Fibroblast of lung (primary cell): ENCODE measurements around the gene C10orf67. TPM values are rescaled to one million over a fixed set of nuclear protein-coding genes. Genes with fewer than 3 reads are reported as not detected.
A peak's percentile ranks its signal among the peaks of the same experiment; 100 is the strongest.

Experiments used
- DNase-seq, 2 donors: peaks; one replicate each; pipeline versions ENCODE4 v3.0.0 to v3.0.0-alpha.2; 2010; ENCODE audit warnings: low read depth in 2 of 2
- H2AFZ ChIP-seq: 2 replicates; pipeline ENCODE4 v1.5.1; 2012; ENCODE audit warnings: low read length, control low read depth, inconsistent platforms
- H3K27ac ChIP-seq: 2 replicates; pipeline ENCODE4 v1.5.1; 2011; ENCODE audit warnings: low read length, control low read depth; ENCODE audit not compliant: insufficient read depth
- H3K27me3 ChIP-seq: 2 replicates; pipeline ENCODE4 v1.5.1; 2011; ENCODE audit warnings: mild to moderate bottlenecking, low read length; ENCODE audit not compliant: control insufficient read depth, insufficient read depth
- H3K36me3 ChIP-seq: 2 replicates; pipeline ENCODE4 v1.5.1; 2011; ENCODE audit warnings: low read length; ENCODE audit not compliant: control insufficient read depth, insufficient read depth
- H3K4me1 ChIP-seq: 2 replicates; pipeline ENCODE4 v1.5.1; 2011; ENCODE audit warnings: low read length; ENCODE audit not compliant: control insufficient read depth, insufficient read depth; ENCODE audit errors: extremely low read depth
- H3K4me2 ChIP-seq: 2 replicates; pipeline ENCODE4 v1.5.1; 2011; ENCODE audit warnings: low read length, control low read depth; ENCODE audit not compliant: insufficient read depth; ENCODE audit errors: extremely low read depth
- H3K4me3 ChIP-seq, 4 experiments: fragments of 200-600 bp in 1 of 4; sonication (generic) in 1 of 4; replicated peaks in 1 of 4; 2 replicates each; pipeline ENCODE4 v1.5.1; 2011 to 2016; ENCODE audit warnings: low read length in 4 of 4, low read depth in 3 of 4, mild to moderate bottlenecking in 3 of 4, control low read depth in 2 of 4, inconsistent platforms in 1 of 4, mixed read lengths in 1 of 4; ENCODE audit not compliant: insufficient read depth in 1 of 4; ENCODE audit errors: control extremely low read depth in 1 of 4
- H3K79me2 ChIP-seq: 2 replicates; pipeline ENCODE4 v1.5.1; 2012; ENCODE audit warnings: mild to moderate bottlenecking, low read length, inconsistent platforms; ENCODE audit not compliant: control insufficient read depth, insufficient read depth
- H3K9ac ChIP-seq: 2 replicates; pipeline ENCODE4 v1.5.1; 2011; ENCODE audit warnings: mild to moderate bottlenecking, low read length, control low read depth; ENCODE audit not compliant: insufficient read depth
- H3K9me3 ChIP-seq: 2 replicates; pipeline ENCODE4 v1.5.1; 2012; ENCODE audit warnings: low read depth, low read length; ENCODE audit not compliant: control insufficient read depth, insufficient read depth
- H4K20me1 ChIP-seq: 2 replicates; pipeline ENCODE4 v1.5.1; 2011; ENCODE audit warnings: low read length; ENCODE audit not compliant: control insufficient read depth, insufficient read depth; ENCODE audit errors: extremely low read depth
- EZH2 ChIP-seq: IDR thresholded peaks from 2 replicates; pipeline ENCODE4 v1.5.1; 2012; ENCODE audit warnings: low read length, control low read depth, mild to moderate bottlenecking; ENCODE audit errors: missing control alignments
- polyA plus RNA-seq, 2 donors: library from polyadenylated mRNA; depleted of rRNA in 1 of 2; stranded (reverse) in 1 of 2; unstranded in 1 of 2; fragments of >200 nt; gene quantifications; 2 replicates each; pipeline ENCODE4 v1.2.1, GENCODE V29; 2011 to 2012; ENCODE audit warnings: missing spikeins in 1 of 2
- total RNA-seq: library from RNA; depleted of rRNA; stranded (reverse); fragments of >200 nt; gene quantifications from 2 replicates; pipeline ENCODE4 v1.2.1, GENCODE V29; 2014
- TF ChIP-seq, protein P1 (sequence below), 2 donors: IDR thresholded peaks in 1 of 2; conservative IDR thresholded peaks in 1 of 2; 1 replicate in 1 of 2; 2 replicates in 1 of 2; pipeline ENCODE4 v1.5.1; 2011 to 2012; ENCODE audit warnings: low read length in 2 of 2, control low read depth in 1 of 2, inconsistent platforms in 1 of 2, low read depth in 1 of 2, mild to moderate bottlenecking in 1 of 2

C10orf67 gene
- total and polyA plus RNA-seq, 2 donors (not counting 1 experiment from before 2014, with no cell fraction given) = under 0.01 to 0.16 TPM

DNA sequence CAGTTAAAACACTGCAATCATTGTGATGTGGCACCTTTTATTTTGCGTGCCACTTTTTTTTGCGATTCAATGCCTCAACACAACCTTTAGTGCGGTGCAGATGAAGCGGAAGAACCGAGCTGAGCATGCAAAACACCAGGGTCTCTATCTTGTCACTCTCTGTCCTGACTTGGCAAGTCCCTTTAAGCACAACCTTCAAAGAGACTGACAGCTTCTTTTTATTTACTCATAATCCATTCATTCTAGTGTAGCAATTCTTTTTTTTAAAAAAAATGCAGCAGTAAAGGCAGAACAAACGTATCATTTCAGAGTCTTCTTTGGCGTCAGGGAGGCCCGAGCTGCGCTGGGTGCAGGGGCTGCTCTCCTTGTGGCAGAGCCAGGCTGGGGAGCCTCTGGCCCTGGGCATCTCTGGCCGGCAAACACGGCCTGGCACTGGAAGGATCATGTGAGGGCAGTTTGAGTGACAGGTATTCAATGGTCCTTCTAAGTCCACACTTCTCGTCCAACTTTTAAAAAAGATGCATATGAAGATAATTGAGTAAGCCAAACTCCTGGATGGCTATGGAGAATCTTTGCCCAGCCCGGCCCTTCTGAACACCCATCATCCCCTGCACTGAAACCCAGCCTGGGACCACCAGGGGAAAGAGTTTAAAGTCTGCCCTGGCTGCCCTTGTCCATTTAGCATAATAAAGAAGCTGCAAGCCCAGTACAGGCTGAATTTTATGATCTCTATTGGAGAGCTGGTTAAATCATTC, 148.6 kb downstream of the C10orf67 start:
- Histone ChIP-seq H4K20me1 (no peaks in the 10 kb centered on the region), H2AFZ (no peak overlapping the region), H3K27me3 (peaks cover 38% of the 10 kb centered on the region), H3K79me2 (no peaks in the 10 kb centered on the region), H3K36me3 (no peaks in the 10 kb centered on the region), H3K4me3 (no peak overlapping the region), H3K9ac (no peak overlapping the region), H3K9me3 (no peaks in the 10 kb centered on the region), H3K27ac (no peak overlapping the region), H3K4me2 (no peak overlapping the region), H3K4me1 (no peaks in the 10 kb centered on the region)
- TF ChIP-seq, protein P1, sequence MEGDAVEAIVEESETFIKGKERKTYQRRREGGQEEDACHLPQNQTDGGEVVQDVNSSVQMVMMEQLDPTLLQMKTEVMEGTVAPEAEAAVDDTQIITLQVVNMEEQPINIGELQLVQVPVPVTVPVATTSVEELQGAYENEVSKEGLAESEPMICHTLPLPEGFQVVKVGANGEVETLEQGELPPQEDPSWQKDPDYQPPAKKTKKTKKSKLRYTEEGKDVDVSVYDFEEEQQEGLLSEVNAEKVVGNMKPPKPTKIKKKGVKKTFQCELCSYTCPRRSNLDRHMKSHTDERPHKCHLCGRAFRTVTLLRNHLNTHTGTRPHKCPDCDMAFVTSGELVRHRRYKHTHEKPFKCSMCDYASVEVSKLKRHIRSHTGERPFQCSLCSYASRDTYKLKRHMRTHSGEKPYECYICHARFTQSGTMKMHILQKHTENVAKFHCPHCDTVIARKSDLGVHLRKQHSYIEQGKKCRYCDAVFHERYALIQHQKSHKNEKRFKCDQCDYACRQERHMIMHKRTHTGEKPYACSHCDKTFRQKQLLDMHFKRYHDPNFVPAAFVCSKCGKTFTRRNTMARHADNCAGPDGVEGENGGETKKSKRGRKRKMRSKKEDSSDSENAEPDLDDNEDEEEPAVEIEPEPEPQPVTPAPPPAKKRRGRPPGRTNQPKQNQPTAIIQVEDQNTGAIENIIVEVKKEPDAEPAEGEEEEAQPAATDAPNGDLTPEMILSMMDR (conservative IDR thresholded peaks at IDR 0.05 in 1 of 2, IDR thresholded peaks at IDR 0.05 in 1 of 2; ENCODE audit: low read depth in 1 of 2, low read length in 2 of 2) = no peak
- TF ChIP-seq EZH2 = no peak
- no peak for DNase-seq

GRCh38 chr10:23194966-23195845, 149.4 kb downstream of the C10orf67 start:
- H4K20me1 ChIP-seq = no peaks in the 10 kb centered on the region
- H3K36me3 ChIP-seq = no peaks in the 10 kb centered on the region
- no peak overlapping the region for H3K4me3 ChIP-seq
- TF ChIP-seq, protein P1 (conservative IDR thresholded peaks at IDR 0.05 in 1 of 2, IDR thresholded peaks at IDR 0.05 in 1 of 2; ENCODE audit: low read depth in 1 of 2, low read length in 2 of 2) = no peak
- peaks cover 36% of the 10 kb centered on the region for H3K27me3 ChIP-seq
- DNase-seq = no peak
- H3K9ac ChIP-seq = no peak overlapping the region
- no peak overlapping the region for H2AFZ ChIP-seq
- H3K4me2 ChIP-seq = no peak overlapping the region
- H3K4me1 ChIP-seq = no peaks in the 10 kb centered on the region
- no peaks in the 10 kb centered on the region for H3K9me3 ChIP-seq
- H3K27ac ChIP-seq = no peak overlapping the region
- no peaks in the 10 kb centered on the region for H3K79me2 ChIP-seq

- Histone ChIP-seq H3K27ac (no peak overlapping the region), H3K4me3 (no peak overlapping the region), H3K36me3 (no peaks in the 10 kb centered on the region), H3K79me2 (no peaks in the 10 kb centered on the region), H3K4me1 (no peaks in the 10 kb centered on the region), H3K9me3 (no peaks in the 10 kb centered on the region), H3K4me2 (no peak overlapping the region), H2AFZ (no peak overlapping the region), H3K27me3 (peaks cover 31% of the 10 kb centered on the region), H4K20me1 (no peaks in the 10 kb centered on the region), H3K9ac (no peak overlapping the region)
- TF ChIP-seq EZH2 = peak; percentile 53
- TF ChIP-seq, protein P1 (conservative IDR thresholded peaks at IDR 0.05 in 1 of 2, IDR thresholded peaks at IDR 0.05 in 1 of 2; ENCODE audit: low read depth in 1 of 2, low read length in 2 of 2) = no peak
- DNase-seq = no peak
Measured at GRCh38 chr10:23194471-23194965, 150.1 kb downstream of the C10orf67 start.
